Right lobe of liver (tissue), 4 donors: Measurements from ENCODE around the gene PAFAH2.

Source experiments
- CTCF ChIP-seq, 4 donors: fragments of 200-600 bp in 3 of 4; fragments of 450-650 bp in 1 of 4; IDR thresholded peaks; one replicate each; pipeline versions ENCODE4 v1.5.1 to v1.8.0; 2016 to 2022; ENCODE audit warnings: antibody characterized with exemption in 4 of 4, mild to moderate bottlenecking in 2 of 4
- POLR2A ChIP-seq: fragments of 450-650 bp; IDR thresholded peaks from one replicate; pipeline ENCODE4 v1.6.1; 2017; ENCODE audit warnings: antibody characterized with exemption, mild to moderate bottlenecking
- donor health status: DM: no; HTN: no; CAD: no.
- donor health status: DM: no; HTN: no; CAD: no.
- donor health status: DM: no; HTN: yes; CAD: no.

DNA sequence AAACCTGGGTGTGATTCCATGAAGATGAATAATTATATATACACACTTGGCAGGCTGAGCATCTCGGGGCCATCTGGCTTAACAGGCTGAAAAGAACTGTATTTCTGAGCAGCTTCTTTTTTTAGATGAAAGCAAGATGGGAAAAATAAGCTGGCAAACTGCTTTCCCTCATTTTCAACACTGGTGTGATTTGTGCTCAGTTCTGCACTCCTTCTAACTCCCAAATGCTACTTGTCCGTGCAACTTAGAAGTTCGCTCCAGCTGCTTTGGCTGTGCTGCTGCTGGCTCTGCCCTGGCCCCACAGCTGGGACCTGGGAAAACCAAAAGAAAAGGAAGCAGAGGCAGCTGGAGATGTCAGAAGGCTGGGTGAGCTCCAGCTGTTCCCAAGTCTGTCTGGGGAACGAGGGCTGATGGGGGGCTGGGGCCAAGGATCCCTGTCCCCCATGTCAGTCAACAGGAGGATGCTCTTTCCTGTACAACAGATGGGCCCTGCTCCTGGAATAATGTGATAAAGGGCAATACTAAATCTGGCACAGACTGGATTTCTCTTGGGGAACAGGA lies 44.9 kb downstream of the PAFAH2 start:
- no peak for TF ChIP-seq CTCF (IDR thresholded peaks at IDR 0.05)
- no peak for TF ChIP-seq POLR2A
